Stomach (tissue), 9 donors: ENCODE data around the gene CELSR1. TPM values are rescaled to one million over a fixed set of nuclear protein-coding genes. Genes with fewer than 3 reads are reported as not detected.

Experiments used
- DNase-seq, 2 donors: peaks; one replicate each; pipeline versions ENCODE4 v3.0.0 to v3.0.0-alpha.2; 2013 to 2019
- H3K27ac ChIP-seq, 5 donors: fragments of 200-600 bp in 4 of 5; sonication (generic) in 4 of 5; one replicate each; pipeline ENCODE4 v1.5.1; 2013 to 2019; ENCODE audit warnings: mild to moderate bottlenecking in 1 of 5, moderate library complexity in 1 of 5
- H3K27me3 ChIP-seq, 3 donors: fragments of 200-600 bp; sonication (generic); one replicate each; pipeline ENCODE4 v1.5.1; 2017 to 2019; ENCODE audit warnings: mixed run types in 1 of 3
- H3K36me3 ChIP-seq, 4 donors: fragments of 200-600 bp; sonication (generic); 1 replicate in 3 of 4; 2 replicates in 1 of 4; pipeline ENCODE4 v1.5.1; 2016 to 2019
- H3K4me1 ChIP-seq, 4 donors: fragments of 200-600 bp; sonication (generic); one replicate each; pipeline ENCODE4 v1.5.1; 2016 to 2019
- H3K4me3 ChIP-seq, 4 donors: fragments of 200-600 bp; sonication (generic) in 3 of 4; one replicate each; pipeline ENCODE4 v1.5.1; 2016 to 2019; ENCODE audit warnings: mild to moderate bottlenecking in 1 of 4
- H3K9me3 ChIP-seq, 4 donors: fragments of 200-600 bp; sonication (generic); one replicate each; pipeline ENCODE4 v1.5.1; 2016 to 2019
- EP300 ChIP-seq: sonication (generic); formaldehyde crosslinking; IDR thresholded peaks from one replicate; pipeline ENCODE4 v1.6.1; 2017; ENCODE audit warnings: antibody characterized with exemption
- POLR2A ChIP-seq, 4 donors: fragments of 450-650 bp; IDR thresholded peaks; one replicate each; pipeline ENCODE4 v1.6.1; 2016; ENCODE audit warnings: antibody characterized with exemption in 4 of 4, control low read depth in 2 of 4, mild to moderate bottlenecking in 1 of 4, moderate library complexity in 1 of 4
- POLR2AphosphoS5 ChIP-seq, 3 donors: sonication (generic); formaldehyde crosslinking; IDR thresholded peaks; one replicate each; pipeline ENCODE4 v1.6.1; 2016; ENCODE audit warnings: antibody characterized with exemption in 3 of 3
- WGBS, 5 donors: extraction: QIAGEN DNeasy Blood & Tissue Kit in 3 of 5; methylation state at CpG; one replicate each; pipeline versions ENCODE4 v1.1.5 to v1.1.7; 2013 to 2018; 5-methylcytosine and 5-hydroxymethylcytosine counted together
- intact Hi-C: fragments of 100-400 bp; cut with DNase I; formaldehyde crosslinking; loops from one replicate; pipeline ENCODE4 v1.15.1; 2023; ENCODE audit warnings: low total_unique reads
- polyA plus RNA-seq, 3 donors: library from polyadenylated mRNA; stranded (reverse); fragments of 200-250 nt; gene quantifications; one replicate each; pipeline ENCODE4 v1.2.3, GENCODE V29; 2013
- total RNA-seq, 5 donors: library from RNA; depleted of rRNA; stranded (reverse); fragments of >200 nt; gene quantifications; one replicate each; pipeline versions ENCODE4 v1.1.0 to v1.2.3, GENCODE V29; 2014 to 2016
- TF ChIP-seq, protein P1 (sequence below), 7 experiments: fragments of 450-650 bp in 4 of 7; fragments of 200-600 bp in 3 of 7; sonication (generic) in 3 of 7; IDR thresholded peaks; one replicate each; pipeline ENCODE4 v1.5.1; 2016 to 2019; ENCODE audit warnings: antibody characterized with exemption in 7 of 7, control low read depth in 2 of 7, mild to moderate bottlenecking in 1 of 7
- donor health status: healthy with polysubstance abuse.
- donor health status: Bipolar disorder and iron deficiency.
- donor health status: healthy.

CELSR1 gene
- total and polyA plus RNA-seq, 8 donors = 0.29 to 78.2 (median 13.4) TPM

DNA sequence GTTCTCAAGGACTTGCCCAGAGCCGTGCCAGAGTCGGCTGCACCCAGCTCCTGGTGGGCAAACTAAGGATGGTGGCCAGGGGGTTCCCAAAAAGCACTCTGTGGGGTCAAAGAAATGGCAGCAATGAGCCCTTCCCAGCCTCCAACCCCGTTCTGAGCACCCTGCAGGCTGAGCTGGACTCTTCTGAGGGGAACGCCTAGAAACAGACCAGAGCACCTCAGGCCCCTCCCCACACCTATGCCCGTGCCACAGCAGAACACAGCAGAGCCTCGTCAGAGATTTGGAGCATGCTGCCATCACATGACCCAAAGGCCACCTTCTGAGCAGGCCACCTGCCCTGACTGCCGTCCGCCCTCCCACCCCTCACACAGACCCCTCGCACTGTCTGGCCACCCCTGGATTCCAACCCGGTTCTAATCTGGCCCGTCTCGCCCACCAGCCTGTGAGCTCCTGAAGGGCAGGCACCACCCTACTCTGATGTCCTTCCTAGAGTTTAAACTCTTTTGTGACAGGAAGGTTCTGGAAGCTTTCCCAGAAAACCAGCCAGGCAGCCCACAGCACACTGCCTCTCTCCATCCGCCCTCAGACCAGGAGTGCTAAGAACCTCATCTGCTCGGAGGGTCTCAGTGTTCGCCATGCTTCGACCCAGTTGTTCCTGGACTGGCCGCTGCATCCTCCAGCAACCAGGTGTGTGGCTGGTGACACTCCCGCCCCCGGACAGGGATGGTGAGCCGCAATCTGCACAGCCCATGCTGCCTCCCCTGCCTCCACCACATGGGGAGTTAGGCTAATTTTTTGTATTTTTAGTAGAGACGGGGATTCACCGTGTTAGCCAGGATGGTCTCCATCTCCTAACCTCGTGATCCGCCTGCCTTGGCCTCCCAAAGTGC is 97.6 kb downstream of the CELSR1 start:
- Histone ChIP-seq H3K4me1 (peaks cover 8 to 35% (median 22%) of the 10 kb centered on the region in 4 donors), H3K9me3 (no peaks in the 10 kb centered on the region), H3K4me3 (no peak overlapping the region), H3K27ac (peak overlapping the region in 1 of 5 donors; percentile 7), H3K36me3 (no peaks in the 10 kb centered on the region), H3K27me3 (no peaks in the 10 kb centered on the region)
- intact Hi-C loops = no loop called here
- 66 to 82% (median 78%) methylated on average over 20 to 24 of the region's 24 CpGs for WGBS, 5 donors
- TF ChIP-seq EP300 (no peak), POLR2AphosphoS5 (IDR thresholded peaks at IDR 0.05) (no peak), POLR2A (IDR thresholded peaks at IDR 0.05) (no peak)
- TF ChIP-seq, protein P1, sequence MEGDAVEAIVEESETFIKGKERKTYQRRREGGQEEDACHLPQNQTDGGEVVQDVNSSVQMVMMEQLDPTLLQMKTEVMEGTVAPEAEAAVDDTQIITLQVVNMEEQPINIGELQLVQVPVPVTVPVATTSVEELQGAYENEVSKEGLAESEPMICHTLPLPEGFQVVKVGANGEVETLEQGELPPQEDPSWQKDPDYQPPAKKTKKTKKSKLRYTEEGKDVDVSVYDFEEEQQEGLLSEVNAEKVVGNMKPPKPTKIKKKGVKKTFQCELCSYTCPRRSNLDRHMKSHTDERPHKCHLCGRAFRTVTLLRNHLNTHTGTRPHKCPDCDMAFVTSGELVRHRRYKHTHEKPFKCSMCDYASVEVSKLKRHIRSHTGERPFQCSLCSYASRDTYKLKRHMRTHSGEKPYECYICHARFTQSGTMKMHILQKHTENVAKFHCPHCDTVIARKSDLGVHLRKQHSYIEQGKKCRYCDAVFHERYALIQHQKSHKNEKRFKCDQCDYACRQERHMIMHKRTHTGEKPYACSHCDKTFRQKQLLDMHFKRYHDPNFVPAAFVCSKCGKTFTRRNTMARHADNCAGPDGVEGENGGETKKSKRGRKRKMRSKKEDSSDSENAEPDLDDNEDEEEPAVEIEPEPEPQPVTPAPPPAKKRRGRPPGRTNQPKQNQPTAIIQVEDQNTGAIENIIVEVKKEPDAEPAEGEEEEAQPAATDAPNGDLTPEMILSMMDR (IDR thresholded peaks at IDR 0.05) = no peak
- DNase-seq = peak in 1 of 2 donors; percentile 36

DNA sequence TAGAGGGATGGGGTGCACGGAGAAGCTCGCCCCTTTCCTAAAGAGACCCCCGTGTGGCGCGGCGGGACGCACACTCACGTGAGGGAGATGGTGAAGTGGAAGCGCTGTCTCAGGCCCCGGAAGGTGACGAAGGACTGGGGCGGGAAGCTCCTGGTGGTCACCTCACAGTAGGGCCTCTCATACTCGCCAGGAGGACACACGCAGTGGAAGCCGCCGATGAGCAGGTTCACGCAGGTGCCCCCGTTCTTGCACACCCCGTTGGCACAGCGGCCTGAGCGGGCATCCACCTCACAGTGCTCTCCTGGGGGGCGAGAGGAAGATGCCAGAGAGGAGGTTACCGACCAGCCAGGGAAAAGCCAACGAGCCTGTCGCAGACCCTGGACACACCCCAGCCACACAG is 98.3 kb downstream of the CELSR1 start:
- DNase-seq = no peak
- Histone ChIP-seq H3K4me3 (no peak overlapping the region), H3K36me3 (no peaks in the 10 kb centered on the region), H3K9me3 (no peaks in the 10 kb centered on the region), H3K4me1 (peaks cover 8 to 30% (median 18%) of the 10 kb centered on the region in 4 donors), H3K27me3 (no peaks in the 10 kb centered on the region), H3K27ac (no peak overlapping the region)
- intact Hi-C loops = no loop called here
- WGBS, 5 donors = 91 to 96% (median 95%) methylated on average over 23 to 25 of the region's 25 CpGs
- no peak for TF ChIP-seq POLR2A (IDR thresholded peaks at IDR 0.05)
- TF ChIP-seq, protein P1 (IDR thresholded peaks at IDR 0.05) = no peak
- TF ChIP-seq POLR2AphosphoS5 (IDR thresholded peaks at IDR 0.05) = no peak
- TF ChIP-seq EP300 = no peak

DNA sequence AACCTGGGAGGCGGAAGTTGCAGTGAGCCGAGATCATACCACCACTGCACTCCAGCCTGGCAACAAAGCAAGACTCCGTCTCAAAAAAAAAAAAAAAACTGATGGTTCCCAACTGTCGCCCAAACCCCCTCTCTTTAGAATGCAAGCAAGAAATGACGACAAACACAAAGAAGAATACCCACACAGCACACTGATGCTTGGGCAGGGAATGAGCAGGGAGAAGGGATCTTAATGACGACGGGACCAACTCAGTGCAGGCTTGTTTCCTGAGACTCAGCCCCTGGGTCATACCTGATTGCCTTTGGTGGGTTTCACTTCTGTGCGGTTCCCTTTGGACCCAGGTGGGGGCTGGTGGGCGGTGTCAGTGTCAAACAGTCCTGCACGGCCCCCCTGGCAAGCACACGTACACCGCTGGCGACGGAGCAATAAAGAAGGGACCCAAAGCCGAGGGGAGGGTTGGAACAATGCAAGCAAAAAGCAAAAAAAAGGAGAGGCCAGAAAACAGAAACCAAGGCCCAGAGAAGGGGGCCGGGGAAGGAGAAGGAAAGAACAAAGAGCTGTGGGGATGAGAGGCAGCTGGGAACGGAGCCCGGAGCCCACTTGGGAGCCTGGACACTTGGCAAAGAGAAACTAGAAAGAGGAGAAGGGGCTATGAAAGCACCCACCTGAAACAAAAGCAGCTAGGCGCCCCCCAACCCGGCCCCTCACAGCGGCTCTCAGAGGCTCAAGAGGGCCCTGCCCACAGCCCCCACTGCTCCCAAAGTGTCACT is 99.6 kb downstream of the CELSR1 start:
- Histone ChIP-seq H3K9me3 (no peaks in the 10 kb centered on the region), H3K4me3 (no peak overlapping the region), H3K27me3 (no peaks in the 10 kb centered on the region), H3K36me3 (no peaks in the 10 kb centered on the region), H3K4me1 (peaks cover 0 to 18% (median 12%) of the 10 kb centered on the region in 4 donors), H3K27ac (no peak overlapping the region)
- no peak for DNase-seq
- intact Hi-C loops = no loop called here
- WGBS, 5 donors = 77 to 88% (median 81%) methylated on average over 21 of the region's 21 CpGs
- no peak for TF ChIP-seq POLR2A (IDR thresholded peaks at IDR 0.05)
- no peak for TF ChIP-seq POLR2AphosphoS5 (IDR thresholded peaks at IDR 0.05)
- no peak for TF ChIP-seq EP300
- TF ChIP-seq, protein P1 (IDR thresholded peaks at IDR 0.05) = no peak

DNA sequence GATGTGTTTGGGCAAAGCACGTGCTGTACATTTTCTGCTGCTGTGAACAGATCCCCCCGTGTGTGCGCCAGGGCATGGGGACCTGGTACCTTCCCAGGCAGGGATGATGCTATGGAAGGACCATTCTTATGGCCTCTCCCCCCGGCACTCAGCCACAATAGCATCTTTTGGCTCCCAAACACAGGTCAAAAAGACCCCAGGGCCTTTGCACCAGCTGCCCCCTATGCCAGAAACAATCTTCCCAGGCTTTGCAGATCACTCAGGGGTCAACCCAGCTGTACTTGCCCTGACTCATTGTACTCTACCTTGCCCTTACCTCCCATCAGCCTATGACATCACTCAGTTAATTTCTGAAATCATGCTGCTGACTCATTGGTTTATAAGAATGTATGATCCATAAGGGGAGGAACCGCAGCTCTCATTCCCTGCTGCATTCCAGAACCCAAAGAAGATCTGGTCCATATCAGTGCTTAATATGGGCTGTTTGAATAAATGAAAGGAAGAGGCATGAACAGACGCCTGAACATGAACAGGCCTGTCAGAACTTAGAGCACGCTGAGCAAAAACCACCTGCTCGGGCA is 100.7 kb downstream of the CELSR1 start:
- intact Hi-C loops = no loop called here
- Histone ChIP-seq H3K4me3 (no peak overlapping the region), H3K9me3 (no peaks in the 10 kb centered on the region), H3K36me3 (no peaks in the 10 kb centered on the region), H3K27ac (no peak overlapping the region), H3K4me1 (peaks cover 5 to 21% (median 15%) of the 10 kb centered on the region in 4 donors), H3K27me3 (no peaks in the 10 kb centered on the region)
- TF ChIP-seq POLR2AphosphoS5 (IDR thresholded peaks at IDR 0.05) = no peak
- TF ChIP-seq EP300 = no peak
- TF ChIP-seq, protein P1 (IDR thresholded peaks at IDR 0.05) = no peak
- no peak for TF ChIP-seq POLR2A (IDR thresholded peaks at IDR 0.05)
- no peak for DNase-seq
- WGBS, 5 donors = 88 to 97% (median 93%) methylated on average over 8 of the region's 8 CpGs
